ENCODE results near the gene EVPL. TPM values are rescaled to one million over a fixed set of nuclear protein-coding genes. Genes with fewer than 3 reads are reported as not detected.
A peak's percentile ranks its signal among the peaks of the same experiment; 100 is the strongest.

EVPL gene
- total and polyA plus RNA-seq, 2 of the 13 experiments (the other 11 are each of a cell fraction or from before 2014, with no cell fraction given) = 2.1 to 8.2 TPM

DNA sequence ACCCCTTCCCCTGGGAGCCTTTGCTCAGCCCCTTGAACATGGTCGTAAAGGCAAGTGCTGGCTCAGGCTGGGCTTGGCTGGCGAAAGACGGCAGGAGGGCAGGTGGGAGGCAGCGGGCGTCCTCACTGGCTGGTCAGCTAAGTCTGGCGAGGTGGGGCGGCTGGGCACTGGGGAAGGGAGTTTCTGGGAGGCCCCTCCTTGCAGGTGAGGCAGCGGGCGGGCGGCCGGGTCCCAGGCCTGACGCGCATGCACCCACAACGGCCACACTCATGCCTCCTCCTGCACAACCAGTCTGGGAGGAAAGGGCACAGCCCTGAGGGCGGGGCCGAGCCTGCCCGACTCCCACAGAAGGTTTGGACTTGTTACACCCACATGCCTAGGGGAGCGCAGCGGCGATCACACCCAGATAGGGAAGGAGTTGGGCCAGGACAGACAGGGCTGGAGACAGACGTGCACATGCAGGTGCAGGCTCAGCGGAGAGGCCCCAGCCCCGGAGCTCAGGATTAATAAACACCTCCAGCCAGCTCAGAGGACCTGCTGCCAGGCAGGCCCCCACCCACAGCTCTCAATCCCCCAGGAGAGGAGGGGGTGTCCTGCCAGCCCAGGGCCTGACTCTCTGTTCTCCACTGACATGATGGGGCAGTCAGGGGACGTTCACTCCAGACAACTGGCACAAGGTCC is at the start of gene EVPL (continued):
- TF ChIP-seq, protein P1, sequence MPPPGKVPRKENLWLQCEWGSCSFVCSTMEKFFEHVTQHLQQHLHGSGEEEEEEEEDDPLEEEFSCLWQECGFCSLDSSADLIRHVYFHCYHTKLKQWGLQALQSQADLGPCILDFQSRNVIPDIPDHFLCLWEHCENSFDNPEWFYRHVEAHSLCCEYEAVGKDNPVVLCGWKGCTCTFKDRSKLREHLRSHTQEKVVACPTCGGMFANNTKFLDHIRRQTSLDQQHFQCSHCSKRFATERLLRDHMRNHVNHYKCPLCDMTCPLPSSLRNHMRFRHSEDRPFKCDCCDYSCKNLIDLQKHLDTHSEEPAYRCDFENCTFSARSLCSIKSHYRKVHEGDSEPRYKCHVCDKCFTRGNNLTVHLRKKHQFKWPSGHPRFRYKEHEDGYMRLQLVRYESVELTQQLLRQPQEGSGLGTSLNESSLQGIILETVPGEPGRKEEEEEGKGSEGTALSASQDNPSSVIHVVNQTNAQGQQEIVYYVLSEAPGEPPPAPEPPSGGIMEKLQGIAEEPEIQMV (CRISPR knock-in tag; IDR thresholded peaks at IDR 0.05; ENCODE audit: low read depth) = peak; percentile 21; the same call in 1 of the 2 replicates
- TF ChIP-seq JUND (CRISPR knock-in tag; IDR thresholded peaks at IDR 0.05) = no peak
- peak; percentile 60; the same call in 1 of the 2 replicates for TF ChIP-seq BORCS8-MEF2B (CRISPR knock-in tag; IDR thresholded peaks at IDR 0.05)
- TF ChIP-seq ZNF253 (CRISPR knock-in tag; IDR thresholded peaks at IDR 0.05; ENCODE audit: borderline replicate concordance) = peak; percentile 59; the same call in 1 of the 2 replicates
- 0 out of 2 replicates have a peak, but pooled peaks have one; percentile 16 for TF ChIP-seq GZF1 (CRISPR knock-in tag; IDR thresholded peaks at IDR 0.05)
- 0 out of 2 replicates have a peak, but pooled peaks have one; percentile 35 for TF ChIP-seq AHR (CRISPR knock-in tag; IDR thresholded peaks at IDR 0.05)
- TF ChIP-seq GTF2F1 (IDR thresholded peaks at IDR 0.05; ENCODE audit: low read length) = no peak
- TF ChIP-seq ZNF264 (CRISPR knock-in tag; IDR thresholded peaks at IDR 0.05) = no peak
- TF ChIP-seq SRSF4 (IDR thresholded peaks at IDR 0.05; ENCODE audit: low read depth, low read length, poor library complexity, severe bottlenecking) = no peak
- TF ChIP-seq CEBPG (CRISPR knock-in tag; IDR thresholded peaks at IDR 0.05) = peak; percentile 47
- TF ChIP-seq ZNF619 (CRISPR knock-in tag; IDR thresholded peaks at IDR 0.05) = peak; percentile 64
- TF ChIP-seq SPEN (CRISPR knock-in tag; IDR thresholded peaks at IDR 0.05; ENCODE audit: low read depth) = peak; percentile 83
- no peak for TF ChIP-seq GATAD1 (CRISPR knock-in tag; IDR thresholded peaks at IDR 0.05)
- TF ChIP-seq CCAR2 (optimal IDR thresholded peaks at IDR 0.05; ENCODE audit: low read depth, low read length) = no peak
- TF ChIP-seq, protein P2, sequence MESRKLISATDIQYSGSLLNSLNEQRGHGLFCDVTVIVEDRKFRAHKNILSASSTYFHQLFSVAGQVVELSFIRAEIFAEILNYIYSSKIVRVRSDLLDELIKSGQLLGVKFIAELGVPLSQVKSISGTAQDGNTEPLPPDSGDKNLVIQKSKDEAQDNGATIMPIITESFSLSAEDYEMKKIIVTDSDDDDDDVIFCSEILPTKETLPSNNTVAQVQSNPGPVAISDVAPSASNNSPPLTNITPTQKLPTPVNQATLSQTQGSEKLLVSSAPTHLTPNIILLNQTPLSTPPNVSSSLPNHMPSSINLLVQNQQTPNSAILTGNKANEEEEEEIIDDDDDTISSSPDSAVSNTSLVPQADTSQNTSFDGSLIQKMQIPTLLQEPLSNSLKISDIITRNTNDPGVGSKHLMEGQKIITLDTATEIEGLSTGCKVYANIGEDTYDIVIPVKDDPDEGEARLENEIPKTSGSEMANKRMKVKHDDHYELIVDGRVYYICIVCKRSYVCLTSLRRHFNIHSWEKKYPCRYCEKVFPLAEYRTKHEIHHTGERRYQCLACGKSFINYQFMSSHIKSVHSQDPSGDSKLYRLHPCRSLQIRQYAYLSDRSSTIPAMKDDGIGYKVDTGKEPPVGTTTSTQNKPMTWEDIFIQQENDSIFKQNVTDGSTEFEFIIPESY (CRISPR knock-in tag; IDR thresholded peaks at IDR 0.05) = no peak
- no peak for TF ChIP-seq ZNF878 (CRISPR knock-in tag; IDR thresholded peaks at IDR 0.05)
- TF ChIP-seq ZNF234 (CRISPR knock-in tag; conservative IDR thresholded peaks at IDR 0.05) = no peak
- TF ChIP-seq CBX1 (IDR thresholded peaks at IDR 0.05; ENCODE audit: low read depth) = no peak
- TF ChIP-seq, protein P3, sequence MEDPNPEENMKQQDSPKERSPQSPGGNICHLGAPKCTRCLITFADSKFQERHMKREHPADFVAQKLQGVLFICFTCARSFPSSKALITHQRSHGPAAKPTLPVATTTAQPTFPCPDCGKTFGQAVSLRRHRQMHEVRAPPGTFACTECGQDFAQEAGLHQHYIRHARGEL (CRISPR knock-in tag; IDR thresholded peaks at IDR 0.05) = no peak
- TF ChIP-seq POLR2AphosphoS2 (IDR thresholded peaks at IDR 0.05; ENCODE audit: low read depth, low read length) = no peak
- TF ChIP-seq ZNF331 (CRISPR knock-in tag; IDR thresholded peaks at IDR 0.05) = peak; percentile 72
- no peak for TF ChIP-seq CHD2 (IDR thresholded peaks at IDR 0.05; ENCODE audit: low read depth, low read length)
- TF ChIP-seq KLF11 (CRISPR knock-in tag; IDR thresholded peaks at IDR 0.05) = peak; percentile 75; the same call in 1 of the 2 replicates
- TF ChIP-seq NFE2L1 (CRISPR knock-in tag; IDR thresholded peaks at IDR 0.05; ENCODE audit: borderline replicate concordance) = peak; percentile 40; the same call in 1 of the 2 replicates
- TF ChIP-seq, protein P4, sequence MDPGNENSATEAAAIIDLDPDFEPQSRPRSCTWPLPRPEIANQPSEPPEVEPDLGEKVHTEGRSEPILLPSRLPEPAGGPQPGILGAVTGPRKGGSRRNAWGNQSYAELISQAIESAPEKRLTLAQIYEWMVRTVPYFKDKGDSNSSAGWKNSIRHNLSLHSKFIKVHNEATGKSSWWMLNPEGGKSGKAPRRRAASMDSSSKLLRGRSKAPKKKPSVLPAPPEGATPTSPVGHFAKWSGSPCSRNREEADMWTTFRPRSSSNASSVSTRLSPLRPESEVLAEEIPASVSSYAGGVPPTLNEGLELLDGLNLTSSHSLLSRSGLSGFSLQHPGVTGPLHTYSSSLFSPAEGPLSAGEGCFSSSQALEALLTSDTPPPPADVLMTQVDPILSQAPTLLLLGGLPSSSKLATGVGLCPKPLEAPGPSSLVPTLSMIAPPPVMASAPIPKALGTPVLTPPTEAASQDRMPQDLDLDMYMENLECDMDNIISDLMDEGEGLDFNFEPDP (CRISPR knock-in tag; conservative IDR thresholded peaks at IDR 0.05) = no peak
- TF ChIP-seq KDM3A (CRISPR knock-in tag; IDR thresholded peaks at IDR 0.05; ENCODE audit: low read depth) = peak; percentile 66; the same call in 1 of the 2 replicates
- TF ChIP-seq ZC3H13 (CRISPR knock-in tag; IDR thresholded peaks at IDR 0.05) = peak; percentile 76; the same call in 1 of the 2 replicates
- TF ChIP-seq ZNF34 (CRISPR knock-in tag; IDR thresholded peaks at IDR 0.05; ENCODE audit: borderline replicate concordance) = no peak

Data from HepG2 (cell line).